NCI-H2171 treated with DMSO at 0.1 percent for 48 hours (cell line): ENCODE data around the gene ACAD9.
"Not testable (repeated sequence)": the region's sequence is repeated elsewhere in the genome, so short reads cannot be mapped to it uniquely, and the experiment has no call there.

ENCODE experiments used
- DNase-seq: peaks from one replicate; lab custom pipeline; 2025; lab: John Stamatoyannopoulos, UW

The ACAD9 gene

GRCh38 chr3:128879125-128879969 lies at the start of gene ACAD9:
Gene ACAD9 (plus strand): TSS chr3:128879620. CDS start chr3:128879692, 72 bp downstream.
- peak; percentile 97 for DNase-seq

GRCh38 chr3:128829925-128830625 lies 49.3 kb upstream of the ACAD9 start:
- DNase-seq, result not testable (repeated sequence)

- not testable (repeated sequence) for DNase-seq
Measured at GRCh38 chr3:128830762-128831161, 48.7 kb upstream of the ACAD9 start.

- not testable (repeated sequence) for DNase-seq
Measured at GRCh38 chr3:128832979-128833378, 46.4 kb upstream of the ACAD9 start.

- DNase-seq, result no peak
Measured at GRCh38 chr3:128835096-128835495, 44.3 kb upstream of the ACAD9 start.

GRCh38 chr3:128841926-128842920 lies 37.2 kb upstream of the ACAD9 start:
- no peak for DNase-seq

GRCh38 chr3:128844502-128844901 lies 34.9 kb upstream of the ACAD9 start:
- DNase-seq, result no peak

DNA sequence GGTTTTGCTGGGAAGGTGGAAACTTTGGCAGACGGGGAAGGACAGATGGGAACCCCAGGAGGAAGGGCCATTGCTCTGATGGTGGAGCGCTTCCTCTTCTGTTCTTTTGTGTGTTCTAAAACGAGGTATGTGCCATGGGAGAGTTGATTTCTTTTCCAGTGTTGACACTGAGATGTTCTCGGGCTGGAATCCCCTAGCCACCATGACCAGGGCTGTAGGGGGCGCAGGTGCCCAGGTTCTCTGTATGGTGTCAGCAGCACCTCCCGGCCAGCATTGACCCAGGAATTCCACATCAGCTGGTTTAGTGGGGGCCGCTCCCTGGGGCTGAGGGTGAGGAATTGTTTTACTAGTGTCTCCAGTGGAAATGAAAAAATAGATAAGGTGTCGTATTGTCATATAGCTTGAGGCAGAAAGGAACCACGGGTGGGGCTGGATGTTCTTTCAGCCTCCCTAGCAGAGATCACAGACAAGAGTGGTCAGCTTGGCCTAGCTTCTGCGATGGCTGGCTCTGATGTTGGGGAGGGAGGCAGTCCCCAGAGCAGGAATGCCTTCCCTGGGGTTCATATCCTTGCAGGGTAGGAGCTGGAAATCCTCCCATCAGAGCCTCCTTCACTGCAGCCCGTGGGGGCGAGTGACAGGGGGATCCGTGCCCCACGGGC lies 34.2 kb upstream of the ACAD9 start:
- no peak for DNase-seq

DNA sequence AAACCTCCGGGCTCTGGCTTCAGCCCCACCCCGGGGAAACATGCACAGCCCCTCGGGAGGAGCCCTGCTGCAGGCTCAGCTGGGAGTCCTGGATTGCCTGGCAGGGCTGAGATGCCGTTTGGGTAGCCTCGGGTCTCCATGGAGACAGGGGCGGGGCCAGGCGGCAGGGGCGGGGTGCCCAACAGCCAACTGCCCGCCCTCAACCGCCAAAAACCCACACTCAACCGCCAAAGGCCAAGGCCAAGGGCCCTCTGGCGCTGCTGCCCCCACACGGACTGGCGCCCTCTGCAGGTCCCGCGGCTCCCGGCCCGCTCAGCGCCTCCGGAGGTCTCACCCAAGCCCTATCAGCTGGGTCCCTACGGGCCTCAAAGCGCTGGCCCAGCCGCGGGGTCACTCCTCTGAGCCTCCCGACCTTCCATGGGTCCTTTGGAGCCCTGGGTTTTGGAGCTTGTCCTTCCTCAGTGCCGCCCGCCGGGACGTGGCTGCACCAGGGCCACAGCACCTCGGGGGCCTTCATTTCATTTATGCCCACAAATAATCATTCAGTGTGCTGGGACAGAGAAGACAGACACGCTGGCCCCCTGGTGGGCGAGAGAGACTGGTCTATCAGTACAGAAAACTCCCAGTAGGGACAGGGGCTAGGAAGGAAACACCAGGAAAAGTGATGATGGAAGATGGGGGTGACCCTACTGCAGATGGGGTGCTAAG lies 33.5 kb upstream of the ACAD9 start:
- peak; percentile 20 for DNase-seq

- no peak for DNase-seq
Measured at GRCh38 chr3:128846486-128846891, 32.9 kb upstream of the ACAD9 start.

- no peak for DNase-seq
Measured at GRCh38 chr3:128847666-128848370, 31.6 kb upstream of the ACAD9 start.

- DNase-seq, result no peak
Measured at GRCh38 chr3:128848936-128849335, 30.5 kb upstream of the ACAD9 start.

DNA sequence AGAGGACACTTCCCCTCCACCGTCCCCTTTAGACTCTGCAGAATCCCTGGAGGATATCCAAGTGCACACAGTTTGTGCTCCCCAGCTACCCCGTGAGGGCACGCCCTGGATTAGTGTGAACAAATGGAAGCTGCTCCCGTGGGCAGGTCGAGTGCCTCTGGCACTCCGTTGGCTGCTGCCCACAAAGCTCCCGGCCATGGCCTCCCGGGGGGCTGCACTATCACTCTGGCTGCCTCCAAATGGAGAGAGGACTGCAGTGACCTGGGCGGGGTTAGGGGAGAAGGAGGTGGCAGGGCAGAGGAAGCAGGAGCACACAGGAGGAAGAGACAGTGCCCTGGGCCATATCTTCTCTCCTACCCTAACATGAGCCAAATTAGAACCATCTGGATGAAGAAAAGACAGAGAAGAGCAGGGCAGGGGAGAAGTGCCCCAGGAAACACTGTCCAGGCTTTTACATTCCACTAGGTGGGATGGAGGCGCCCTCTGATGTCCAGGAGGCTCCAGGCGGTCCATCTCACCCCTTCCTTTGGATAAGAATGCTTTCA lies 29.4 kb upstream of the ACAD9 start:
- DNase-seq, result no peak

GRCh38 chr3:128850544-128850943 lies 28.9 kb upstream of the ACAD9 start:
- no peak for DNase-seq

- no peak for DNase-seq
Measured at GRCh38 chr3:128851601-128852000, 27.8 kb upstream of the ACAD9 start.

DNA sequence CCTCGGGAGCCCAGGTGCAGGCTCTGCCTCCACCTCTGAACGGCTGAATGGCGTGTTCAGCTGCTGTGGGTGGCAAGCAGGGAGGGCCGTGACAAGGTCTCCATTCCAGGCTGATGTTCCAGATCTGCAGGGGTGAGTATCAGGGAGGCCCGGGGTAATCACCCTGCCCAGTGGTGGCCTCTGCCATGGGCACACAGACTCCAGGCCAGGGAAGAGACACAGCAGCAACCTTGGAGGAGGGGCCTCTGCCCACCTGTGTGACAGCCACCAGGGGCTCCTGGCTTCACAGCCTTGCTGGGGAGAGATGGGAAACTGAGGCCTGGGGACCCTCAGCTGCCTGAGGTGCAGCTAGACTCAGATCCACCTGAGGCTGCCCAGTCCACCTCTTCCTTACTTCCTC lies 25.6 kb upstream of the ACAD9 start:
- no peak for DNase-seq

DNA sequence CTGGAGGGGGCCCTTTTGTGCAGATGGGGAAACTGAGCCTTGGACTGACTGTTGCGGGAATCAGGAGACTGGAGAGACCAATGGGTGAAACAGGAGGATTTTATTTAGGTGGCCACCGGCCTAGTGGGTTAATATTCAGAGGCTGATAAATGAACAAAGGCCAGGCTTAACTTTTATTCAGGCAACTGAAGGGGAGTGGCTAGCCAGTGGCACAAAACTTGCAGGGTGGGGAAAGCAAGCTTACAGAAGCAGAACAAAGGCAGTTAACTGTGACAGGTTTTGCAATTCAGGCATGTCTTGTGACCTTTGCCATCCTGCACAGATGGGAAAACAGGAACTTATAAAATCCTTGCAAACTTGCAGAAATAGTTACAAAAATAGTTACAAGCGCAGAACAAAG lies 24.9 kb upstream of the ACAD9 start:
- DNase-seq, result no peak

DNA sequence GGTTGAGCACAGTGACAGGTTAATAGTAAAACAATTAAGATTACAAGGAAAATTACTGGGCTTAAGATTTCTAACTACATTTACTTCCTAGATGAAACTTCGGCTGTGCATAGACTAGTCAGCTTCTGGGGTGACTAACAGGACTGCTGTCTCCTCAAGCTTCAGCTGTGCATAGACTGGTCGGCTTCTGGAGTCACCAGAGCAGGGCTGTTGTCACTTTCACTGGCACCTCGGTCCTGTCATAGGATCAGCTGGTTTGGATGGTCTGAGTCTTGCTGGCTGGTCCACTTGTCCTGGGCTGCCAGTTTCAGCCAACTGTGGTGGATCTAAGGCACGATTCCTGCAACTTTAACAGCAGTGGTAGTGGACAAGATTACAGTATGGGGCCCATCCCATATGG lies 23.9 kb upstream of the ACAD9 start:
- DNase-seq, result no peak

DNA sequence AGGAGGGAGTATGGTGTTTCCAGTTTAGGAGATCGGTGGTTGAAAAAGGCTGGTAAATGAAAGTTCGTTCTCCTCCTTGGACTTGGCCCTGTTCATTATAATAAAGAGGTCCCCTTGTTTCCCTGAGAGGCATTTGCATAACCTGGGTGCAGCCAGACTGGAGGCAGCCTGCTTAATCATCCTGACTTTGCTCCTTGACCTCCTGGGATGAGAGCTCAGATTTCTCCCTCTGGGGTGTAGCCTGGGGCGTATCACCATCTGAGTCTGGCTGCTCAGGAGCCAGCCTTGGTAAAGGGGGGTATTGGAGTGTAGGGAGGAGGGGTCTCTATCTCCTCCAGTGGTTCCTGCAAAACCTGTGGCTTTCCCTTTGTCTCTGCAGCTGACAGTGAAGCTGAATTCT lies 21.3 kb upstream of the ACAD9 start:
- no peak for DNase-seq

GRCh38 chr3:128859630-128860029 lies 19.8 kb upstream of the ACAD9 start:
- no peak for DNase-seq
